GM21390 (cell line): Measurements from ENCODE around the gene CSTB.

Experiments
- ATAC-seq: cut with Tn5 transposase; IDR thresholded peaks from one replicate; pipeline ENCODE4 v1.9.1; 2021; ENCODE audit not compliant: unreplicated experiment

The CSTB gene

DNA sequence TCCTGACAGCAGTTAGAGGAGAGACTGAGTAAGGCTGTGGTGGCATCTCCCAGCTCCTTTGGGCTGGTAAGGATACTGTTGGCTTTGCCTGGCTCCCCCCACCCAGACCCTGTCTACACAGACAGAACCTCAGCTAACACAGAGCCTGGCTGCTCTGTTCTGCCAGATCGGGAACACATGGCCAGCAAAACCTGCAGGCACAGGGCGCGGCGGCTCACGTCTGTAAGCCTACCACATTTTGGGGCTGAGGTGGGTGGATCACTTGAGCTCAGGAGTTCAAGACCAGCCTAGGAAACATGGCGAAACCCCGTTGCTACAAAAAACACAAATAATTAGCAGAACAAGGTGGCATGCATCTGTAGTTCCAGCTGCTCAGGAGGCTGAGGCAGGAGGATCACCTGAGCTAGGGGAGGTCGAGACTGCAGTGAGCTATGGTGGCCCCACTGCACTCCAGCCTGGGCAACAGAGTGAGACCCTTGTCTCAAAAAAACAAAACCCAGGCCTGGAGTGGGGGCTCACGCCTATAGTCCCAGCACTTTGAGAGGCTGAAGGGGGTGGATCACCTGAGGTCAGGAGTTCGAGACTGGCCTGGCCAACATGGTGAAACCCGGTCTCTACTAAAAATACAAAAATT is 6.7 kb downstream of the CSTB start:
- no peak for ATAC-seq

DNA sequence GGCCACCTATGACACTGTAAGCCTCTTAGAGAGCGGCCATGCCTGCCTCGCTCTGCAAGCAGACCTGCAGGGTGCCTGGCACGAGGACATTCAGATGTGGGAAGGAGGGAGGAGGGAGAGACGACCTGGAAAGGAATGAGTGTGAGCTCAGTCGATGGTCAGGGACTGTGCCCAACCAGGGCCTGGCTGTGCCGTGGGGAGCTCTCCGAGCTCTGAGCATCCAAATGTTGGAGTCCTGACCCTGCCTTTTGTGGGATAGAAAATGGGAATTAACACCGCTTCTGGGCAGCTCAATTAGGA is 7.3 kb downstream of the CSTB start:
- ATAC-seq, result no peak

DNA sequence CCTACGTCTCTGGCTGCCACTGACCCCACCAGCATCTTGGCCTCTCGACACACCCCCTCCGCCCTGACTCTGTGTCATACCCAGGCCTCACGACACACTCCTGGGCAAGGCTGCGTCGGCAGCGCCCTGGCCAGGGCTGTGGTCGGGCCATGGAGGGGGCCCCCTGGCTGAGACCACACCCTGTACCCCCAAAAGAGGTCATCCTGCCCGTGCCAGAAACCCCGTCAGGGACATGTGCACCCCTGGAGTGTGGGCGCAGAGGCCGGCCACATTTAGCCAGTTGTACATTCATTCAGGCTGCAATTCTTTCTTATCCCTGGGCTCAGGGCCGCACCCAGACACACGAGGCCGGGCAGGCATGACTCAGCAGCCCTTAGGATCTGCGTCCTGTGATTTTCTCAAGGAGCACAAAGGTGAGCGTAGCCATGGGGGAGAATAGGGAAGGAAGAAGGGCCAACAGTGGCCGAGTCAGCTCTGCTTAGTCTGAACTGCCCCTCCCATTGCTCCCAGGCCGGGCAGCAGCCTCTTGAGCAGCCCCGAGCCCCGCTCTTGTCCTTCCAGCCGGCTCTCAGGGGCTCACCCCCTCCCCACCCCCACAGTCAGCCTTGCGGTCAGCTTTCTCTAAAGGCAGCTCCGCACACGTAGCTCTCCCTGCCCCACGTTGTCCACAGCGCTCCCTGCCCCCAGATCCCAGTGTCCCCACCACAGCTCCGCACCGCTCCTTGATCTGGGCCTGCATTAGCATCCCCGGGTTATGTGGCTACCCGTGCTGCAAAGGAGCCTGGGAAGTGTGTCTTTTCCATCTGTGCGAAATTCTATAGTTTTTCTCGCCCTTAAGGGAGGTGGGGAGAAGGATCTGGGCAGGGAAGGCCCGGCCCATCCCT is 7.9 kb downstream of the CSTB start:
- no peak for ATAC-seq

DNA sequence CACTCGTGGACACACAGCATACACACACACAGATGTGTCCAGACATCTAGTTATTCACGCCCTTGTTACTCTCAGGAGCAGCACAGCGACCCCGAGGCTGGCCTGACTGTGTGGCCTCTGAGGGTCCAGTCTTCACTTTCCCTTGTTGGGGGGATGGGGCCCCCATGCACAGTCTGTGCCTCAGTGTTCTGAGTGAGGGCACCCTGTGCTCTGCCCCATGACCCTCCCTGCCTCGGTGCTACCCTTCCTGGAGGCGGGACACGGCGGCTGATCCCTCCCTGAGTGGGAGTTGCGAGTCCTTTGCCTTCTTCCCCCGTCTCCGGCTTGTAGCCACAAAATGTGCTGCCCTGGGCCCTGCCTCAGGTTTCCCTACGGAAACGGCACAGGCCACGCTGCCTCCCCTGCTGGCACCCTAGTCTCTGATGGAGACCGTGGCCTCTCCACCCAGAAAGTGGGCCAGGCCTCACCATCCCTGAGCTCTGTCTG is 8.6 kb downstream of the CSTB start:
- no peak for ATAC-seq

DNA sequence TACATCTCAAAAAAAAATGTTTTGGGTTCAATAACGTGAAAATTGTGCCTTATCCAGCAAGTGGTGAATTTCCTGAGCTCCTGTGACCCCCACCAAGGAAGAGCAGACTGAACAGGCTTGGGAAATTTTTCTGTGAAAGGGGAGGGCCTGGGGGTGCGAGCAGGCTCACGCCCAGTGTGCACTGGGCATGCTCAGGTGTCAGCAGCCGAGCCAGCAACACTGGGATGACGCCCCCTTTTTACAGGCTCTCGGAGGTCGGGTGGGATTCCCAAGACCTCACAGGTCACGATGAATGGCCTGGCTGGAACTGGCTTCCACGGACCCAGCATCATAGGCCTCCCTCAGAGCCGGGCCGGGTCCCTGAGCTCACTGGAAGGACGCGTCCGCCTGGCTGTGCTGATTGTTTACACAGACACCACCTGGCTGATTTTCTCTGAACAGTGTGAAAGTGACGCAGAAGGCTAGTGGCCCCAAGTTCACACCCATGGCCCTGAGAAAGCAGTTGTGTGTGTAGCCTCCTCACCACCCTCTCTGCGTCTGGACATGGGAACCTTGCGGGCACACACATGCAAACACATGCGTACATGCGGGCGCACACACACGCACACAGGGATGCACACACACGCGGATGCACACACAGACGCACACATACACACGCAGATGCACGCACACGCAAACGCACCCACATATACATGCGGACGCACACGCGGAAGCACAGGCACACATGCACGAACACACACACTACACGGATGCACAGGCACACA is 9.2 kb downstream of the CSTB start:
- no peak for ATAC-seq

DNA sequence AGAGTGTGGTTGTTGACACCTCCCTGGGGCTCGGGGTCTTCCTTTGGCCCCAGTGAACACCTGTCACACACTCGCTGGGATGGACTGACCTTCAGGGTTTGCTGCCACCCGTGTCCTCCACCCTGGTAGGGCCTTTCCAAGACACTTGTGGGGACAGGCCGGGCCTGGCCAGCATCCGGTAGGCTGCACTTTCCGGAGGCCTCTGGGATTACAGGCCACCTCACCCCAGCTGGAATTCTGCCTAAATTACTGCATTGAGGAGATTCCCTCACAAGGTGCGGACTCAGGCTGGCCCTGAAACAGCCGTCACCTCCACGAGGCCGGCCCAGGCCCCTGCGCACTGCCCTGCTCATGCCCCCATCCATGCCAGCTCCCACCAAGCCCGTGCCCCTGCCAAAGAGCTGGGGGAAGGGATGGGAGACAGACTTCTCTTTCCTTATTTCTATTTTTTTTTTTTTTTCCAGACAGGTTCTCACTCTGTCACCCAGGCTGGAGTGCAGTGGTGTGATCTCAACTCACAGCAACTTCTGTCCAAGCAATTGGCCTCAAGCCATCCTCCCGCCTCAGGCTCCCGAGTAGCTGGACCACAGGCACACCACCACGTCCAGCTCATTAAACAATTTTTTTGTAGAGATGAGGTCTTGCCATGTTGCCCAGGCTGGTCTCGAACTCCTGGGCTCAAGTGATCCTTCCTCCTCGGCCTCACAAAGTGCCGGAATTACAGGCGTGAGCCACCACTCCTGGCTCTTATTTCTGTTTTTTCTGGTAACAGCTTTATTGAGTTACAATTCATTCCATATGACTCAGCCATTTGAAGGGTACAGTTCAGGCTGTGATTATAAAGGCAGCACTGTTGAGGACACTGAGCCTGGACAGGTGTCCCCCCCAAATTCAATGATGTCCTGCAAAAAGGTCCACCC is 11.3 kb downstream of the CSTB start:
- ATAC-seq, result no peak

DNA sequence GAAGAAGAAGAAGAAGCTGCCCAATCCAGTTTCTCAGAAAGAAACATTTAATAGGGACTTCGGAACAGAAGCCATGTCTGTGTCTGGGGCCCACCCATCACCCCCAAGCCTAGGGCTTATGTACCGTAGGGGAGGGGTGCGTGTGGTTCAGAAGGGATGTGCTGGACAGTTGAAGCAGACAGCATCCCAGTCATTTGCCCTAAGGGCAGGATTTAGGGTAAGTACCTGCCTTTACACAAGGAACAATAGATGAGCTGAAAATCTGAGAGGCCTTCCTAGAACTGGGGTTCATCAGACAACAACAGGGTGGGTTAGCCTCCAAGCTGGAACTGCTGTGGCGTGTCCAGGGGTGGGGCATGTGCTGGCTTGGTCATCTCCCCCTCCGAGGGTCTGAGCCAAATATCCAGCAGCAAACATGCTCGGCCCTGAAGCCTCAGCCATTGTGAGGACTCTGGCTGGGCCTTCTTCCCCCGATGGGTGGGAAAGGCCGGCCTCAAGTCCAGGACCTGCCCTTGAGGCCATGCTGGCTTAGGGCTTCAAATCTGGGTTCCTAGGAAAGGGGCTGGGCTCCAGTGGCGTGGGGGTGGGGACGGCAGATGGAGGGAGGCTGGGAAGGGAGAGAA is 12.1 kb downstream of the CSTB start:
- ATAC-seq, result no peak

DNA sequence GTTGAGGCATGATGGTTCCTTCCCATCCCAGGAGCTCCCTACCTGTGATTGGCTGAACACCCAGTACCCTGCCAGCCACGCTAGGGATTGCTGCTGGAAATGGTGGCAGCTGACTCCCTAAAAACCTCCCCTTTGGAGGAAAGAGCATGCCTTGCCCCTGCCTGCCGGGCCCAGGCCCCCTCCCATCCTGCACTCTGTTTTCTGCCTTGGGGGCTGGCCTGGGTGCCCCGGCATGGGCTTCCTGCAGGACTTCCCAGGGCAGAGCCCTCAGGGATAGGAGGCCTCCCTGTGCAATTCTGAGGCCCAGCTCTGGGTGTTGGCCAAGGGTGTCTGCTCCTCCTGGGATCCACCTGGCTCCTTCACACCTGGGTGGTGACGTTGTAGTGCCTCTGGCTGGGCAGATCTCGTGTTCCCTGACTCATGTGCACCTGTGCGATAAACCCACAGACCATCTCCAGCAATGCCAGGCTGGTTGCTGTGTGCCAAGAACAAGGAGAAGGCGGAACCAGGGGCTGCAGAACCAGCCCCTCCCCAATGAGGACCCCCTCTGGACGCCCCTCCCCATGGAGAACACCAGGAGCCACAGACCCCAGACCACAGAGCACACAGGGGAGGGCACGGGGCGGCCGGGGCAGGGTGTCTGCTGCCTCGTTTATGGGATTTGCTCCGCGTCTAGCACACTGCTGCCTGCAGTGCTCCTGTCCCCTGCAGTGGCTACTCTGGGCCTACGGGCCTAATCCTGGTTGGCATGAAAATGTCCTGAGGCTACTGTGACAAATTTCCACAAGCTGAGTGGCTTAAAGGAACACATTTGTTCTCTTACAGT is 13.6 kb downstream of the CSTB start:
- no peak for ATAC-seq

DNA sequence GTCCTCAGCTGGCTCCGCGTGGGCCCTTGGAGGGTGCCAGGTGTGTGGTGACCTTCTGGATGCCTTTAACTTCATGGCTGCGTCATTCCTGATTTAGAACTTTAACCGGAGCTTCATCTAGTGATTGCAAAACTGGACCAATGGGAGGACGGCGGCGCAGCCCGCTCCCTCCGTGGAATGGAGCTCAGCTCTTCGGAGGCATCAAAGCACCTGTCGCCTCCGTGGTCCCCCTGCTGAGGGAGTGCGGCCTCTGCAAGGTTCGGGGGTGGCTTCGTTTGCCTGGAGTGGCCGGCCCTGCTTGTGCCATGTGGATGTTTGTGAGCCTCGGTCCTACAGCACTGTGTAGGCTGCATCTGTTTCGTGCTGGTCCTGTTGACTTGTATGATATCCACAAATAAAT is 14.2 kb downstream of the CSTB start:
- no peak for ATAC-seq

DNA sequence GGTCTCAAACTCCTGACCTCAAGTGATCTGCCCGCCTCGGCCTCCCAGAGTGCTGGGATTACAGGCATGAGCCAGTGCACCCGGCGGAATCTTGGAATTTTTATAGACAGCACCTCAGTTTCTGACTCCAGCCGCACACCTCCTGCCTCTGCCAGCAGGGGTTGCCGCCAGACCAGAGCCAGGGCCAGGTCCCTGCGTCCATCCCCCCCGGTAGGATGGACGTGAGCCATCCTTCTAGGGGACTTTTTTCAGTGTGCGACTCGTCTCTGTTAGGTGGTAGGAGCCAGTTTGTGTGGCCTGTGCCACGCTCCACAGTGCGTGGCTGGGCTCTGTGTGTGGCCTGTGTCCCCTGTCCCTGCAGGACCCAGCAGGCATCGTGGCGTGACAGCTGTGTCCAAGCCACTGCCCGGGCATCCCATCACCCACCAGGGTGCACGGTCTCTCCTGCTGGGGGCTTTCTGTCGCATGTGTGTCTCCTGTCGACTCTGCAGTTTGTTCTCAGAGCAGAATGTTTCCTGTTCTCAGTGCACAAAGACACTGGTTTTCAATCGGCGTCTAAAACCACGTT is 15.6 kb downstream of the CSTB start:
- no peak for ATAC-seq

DNA sequence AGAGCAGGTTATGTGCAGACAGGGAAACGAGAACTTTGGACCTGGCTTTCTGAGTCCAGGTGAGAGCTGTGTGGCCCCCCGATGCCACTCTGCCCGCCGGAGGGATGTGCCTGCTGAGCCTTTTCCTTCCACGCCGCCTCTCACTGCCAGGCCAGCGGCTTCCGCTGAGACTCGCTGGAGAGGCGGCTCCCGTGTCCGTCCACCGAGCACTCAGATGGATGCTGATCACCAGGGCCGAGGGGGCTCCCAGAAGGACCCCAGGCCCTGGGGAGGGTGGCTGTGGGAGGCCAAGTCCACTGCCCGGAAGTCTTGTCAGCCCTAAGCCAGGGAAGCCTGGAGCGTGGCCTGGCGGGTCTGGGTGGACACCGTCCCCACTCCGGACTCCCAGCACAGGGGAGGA is 16.5 kb downstream of the CSTB start:
- ATAC-seq, result no peak

DNA sequence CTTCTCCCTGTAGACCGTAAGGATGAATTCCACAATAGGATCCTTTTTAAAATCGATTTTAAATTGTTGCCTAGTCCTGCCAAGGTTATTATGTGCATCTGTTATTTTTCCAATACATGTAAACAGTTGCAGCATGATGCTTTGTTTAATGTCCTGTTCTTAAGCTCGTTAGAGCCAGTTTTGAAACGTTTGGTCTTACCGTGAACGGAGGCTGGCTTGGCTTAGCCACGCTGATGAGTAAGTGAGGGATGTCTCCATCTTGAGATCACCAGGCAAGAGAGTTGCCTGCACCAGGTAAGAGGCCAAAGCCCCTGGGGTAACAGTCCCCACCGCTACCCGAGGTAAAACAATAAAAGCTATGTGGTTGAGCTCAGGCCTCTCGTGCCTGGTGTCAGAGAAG is 17.3 kb downstream of the CSTB start:
- ATAC-seq, result no peak

DNA sequence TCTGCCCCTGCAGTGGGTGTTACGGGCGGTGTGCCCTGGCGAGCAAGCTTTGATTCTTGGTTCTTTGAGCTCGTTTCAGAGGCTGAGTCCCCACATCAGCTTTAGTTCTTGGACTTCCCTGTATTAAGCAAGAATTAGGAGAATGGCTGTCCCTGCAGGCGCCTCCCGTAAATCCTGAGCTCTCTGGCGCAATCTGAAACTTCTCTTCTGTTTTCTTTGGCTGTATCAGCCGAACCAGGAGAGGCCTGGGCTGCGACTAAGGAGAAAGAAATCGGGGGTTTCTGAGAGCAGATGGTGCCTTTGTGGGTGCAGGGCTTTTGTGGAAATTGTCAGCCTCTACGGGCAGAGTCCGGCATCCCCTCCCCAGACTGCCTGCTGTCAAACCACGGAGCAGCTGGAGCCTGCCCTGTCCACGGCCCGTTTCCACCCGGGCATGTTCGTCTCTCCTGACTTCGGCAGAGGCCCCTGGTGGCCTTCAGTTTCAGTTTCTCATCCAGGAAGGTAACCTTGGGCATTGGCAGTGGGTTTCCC is 17.9 kb downstream of the CSTB start:
- no peak for ATAC-seq

DNA sequence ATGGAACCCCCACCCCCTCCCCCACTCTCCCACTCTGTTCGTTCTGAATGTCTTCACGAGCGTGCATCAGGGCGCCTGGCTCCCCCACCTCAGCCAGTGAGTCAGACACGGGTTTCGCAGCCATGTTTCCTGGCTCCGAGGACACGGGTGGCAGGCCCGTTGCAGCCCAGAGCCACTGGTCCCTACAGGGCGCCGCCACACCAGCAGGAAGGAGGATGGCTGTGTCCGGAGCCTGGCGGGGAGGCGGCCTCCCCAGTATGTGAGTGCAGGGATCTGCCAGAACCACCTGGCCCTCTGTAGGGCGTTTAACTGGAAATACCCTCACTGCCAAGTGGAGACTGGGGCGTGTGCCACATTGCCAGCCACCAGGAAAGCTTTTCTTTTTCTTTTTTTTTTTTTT is 18.5 kb downstream of the CSTB start:
- ATAC-seq, result no peak

DNA sequence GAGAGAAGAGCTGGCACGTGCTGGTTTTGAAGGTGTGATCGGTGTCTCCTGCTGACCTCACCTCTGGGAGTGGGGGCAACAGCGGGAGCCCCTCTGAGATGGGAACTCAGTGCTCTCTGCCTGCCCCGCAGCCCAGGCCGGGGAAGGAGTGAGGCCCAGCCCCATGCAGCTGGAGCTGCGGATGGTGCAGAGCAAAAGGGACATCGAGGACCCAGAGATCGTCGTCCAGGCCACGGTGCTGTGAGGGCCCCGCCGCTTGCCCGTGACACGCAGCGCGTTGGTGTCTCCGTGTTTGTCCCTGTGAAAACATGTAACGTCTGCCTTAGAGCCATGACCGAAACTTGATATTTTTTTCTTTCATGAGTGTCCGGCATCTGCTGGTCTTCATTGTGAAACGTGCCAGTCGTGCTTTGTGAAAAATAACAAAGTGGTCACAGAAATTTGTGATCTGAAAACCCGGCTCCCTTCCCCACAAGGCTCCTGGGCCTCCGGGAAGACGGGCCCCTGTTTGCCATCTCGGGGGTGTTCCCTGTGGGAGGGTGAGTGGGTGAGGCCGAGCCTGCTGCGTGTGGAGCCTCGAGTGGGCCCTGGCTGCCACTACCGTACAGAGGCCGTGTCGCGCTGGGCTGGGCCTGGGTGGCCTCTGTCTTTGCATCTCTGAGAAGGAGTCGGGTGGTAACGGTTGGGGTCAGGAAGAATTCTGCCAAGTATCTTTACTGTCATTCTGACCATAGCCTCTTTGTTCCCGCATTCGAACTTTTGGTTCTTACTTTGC is 20.1 kb downstream of the CSTB start:
- ATAC-seq, result no peak

DNA sequence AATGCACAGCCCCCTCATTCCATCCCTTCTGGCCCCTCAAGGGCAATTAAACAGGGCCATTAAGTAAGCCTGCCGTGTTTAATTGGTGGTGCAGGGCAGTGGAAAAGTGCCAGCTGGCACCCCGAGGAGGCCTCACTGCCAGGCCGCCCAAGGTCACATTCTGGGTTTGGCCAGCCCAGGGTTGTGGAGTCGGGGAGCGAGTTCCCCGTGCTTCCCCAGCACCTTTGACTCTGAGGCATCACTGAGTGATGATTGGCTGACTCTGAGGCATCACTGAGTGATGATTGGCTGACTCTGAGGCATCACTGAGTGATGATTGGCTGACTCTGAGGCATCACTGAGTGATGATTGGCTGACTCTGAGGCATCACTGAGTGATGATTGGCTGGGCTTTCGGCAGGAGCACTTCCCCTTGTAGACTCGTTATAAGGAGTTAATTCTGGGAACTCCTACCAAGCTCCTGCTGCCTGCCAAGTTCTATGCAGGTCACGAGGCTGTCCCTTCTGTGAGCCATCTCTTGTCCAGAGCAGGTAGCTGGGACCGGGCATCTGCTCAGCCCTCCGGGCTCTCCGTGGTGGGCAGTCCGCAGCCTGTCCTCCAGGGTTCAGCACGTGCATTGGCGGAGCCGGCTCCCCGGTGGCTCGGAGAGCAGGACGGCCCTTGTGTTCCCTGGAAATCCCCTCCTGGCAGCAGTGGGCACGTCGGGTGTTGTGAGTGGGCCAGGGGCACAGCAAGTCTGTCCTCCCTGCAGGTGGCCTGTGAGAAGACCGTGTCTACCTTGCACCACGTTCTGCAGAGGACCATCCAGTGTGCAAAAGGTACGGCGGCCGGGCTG is 20.9 kb downstream of the CSTB start:
- no peak for ATAC-seq

DNA sequence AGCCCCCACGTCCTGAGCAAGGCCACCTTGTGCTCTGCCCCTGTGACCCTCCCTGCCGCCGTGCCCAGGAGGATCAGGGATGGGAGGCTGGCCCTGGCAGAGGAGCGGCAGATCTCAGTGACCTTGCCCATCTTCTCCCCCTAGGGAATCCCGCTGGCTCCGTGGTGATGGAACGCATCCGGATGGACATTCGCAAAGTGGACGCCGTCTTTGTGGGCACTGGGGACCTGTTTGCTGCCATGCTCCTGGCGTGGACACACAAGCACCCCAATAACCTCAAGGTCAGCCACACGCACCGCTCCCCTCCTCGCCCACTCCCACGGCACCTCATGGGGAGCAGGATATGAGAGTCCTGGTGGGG is 22.7 kb downstream of the CSTB start:
- no peak for ATAC-seq
